Suprapubic skin (tissue), 4 donors: ENCODE results near the gene HYAL3. TPM values are rescaled to one million over a fixed set of nuclear protein-coding genes. Genes with fewer than 3 reads are reported as not detected.
A peak's percentile ranks its signal among the peaks of the same experiment; 100 is the strongest.

Source experiments
- DNase-seq, 2 donors: peaks; one replicate each; pipeline ENCODE4 v3.0.0-alpha.2; 2019; ENCODE audit warnings: low spot score in 2 of 2
- H3K27ac ChIP-seq: fragments of 200-600 bp; sonication (generic); one replicate; pipeline ENCODE4 v1.5.1; 2019
- H3K27me3 ChIP-seq: fragments of 200-600 bp; sonication (generic); one replicate; pipeline ENCODE4 v1.5.1; 2019
- H3K36me3 ChIP-seq: fragments of 200-600 bp; sonication (generic); one replicate; pipeline ENCODE4 v1.5.1; 2019
- H3K4me1 ChIP-seq: fragments of 200-600 bp; sonication (generic); one replicate; pipeline ENCODE4 v1.5.1; 2019
- H3K4me3 ChIP-seq: fragments of 200-600 bp; sonication (generic); one replicate; pipeline ENCODE4 v1.5.1; 2019; ENCODE audit warnings: mild to moderate bottlenecking
- H3K9me3 ChIP-seq: fragments of 200-600 bp; sonication (generic); one replicate; pipeline ENCODE4 v1.5.1; 2019
- CTCF ChIP-seq, 2 donors: fragments of 200-600 bp in 1 of 2; fragments of 450-650 bp in 1 of 2; sonication (generic) in 1 of 2; IDR thresholded peaks; one replicate each; pipeline ENCODE4 v1.5.1; 2016 to 2019; ENCODE audit warnings: antibody characterized with exemption in 2 of 2, mild to moderate bottlenecking in 1 of 2, moderate library complexity in 1 of 2
- EP300 ChIP-seq: sonication (generic); formaldehyde crosslinking; IDR thresholded peaks from one replicate; pipeline ENCODE4 v1.6.1; 2017; ENCODE audit warnings: antibody characterized with exemption
- POLR2A ChIP-seq, 2 donors: fragments of 450-650 bp; IDR thresholded peaks; one replicate each; pipeline ENCODE4 v1.6.1; 2017; ENCODE audit warnings: antibody characterized with exemption in 2 of 2, mild to moderate bottlenecking in 2 of 2, moderate library complexity in 2 of 2
- POLR2AphosphoS5 ChIP-seq, 3 donors: sonication (generic); formaldehyde crosslinking; IDR thresholded peaks; one replicate each; pipeline ENCODE4 v1.6.1; 2017; ENCODE audit warnings: antibody characterized with exemption in 3 of 3
- WGBS: methylation state at CpG from one replicate; pipeline ENCODE4 v1.1.5; 2018; 5-methylcytosine and 5-hydroxymethylcytosine counted together
- total RNA-seq, 4 donors: library from RNA; depleted of rRNA; stranded (reverse); fragments of >200 nt; gene quantifications; one replicate each; pipeline ENCODE4 v1.1.0, GENCODE V29; 2016

Gene HYAL3
- total RNA-seq, 4 donors from 2014 or later: 2.5 to 7.8 (median 6.1) TPM

- no peak overlapping the region for H3K4me3 ChIP-seq
- peaks cover 9% of the 10 kb centered on the region for H3K36me3 ChIP-seq
- no peak overlapping the region for H3K27ac ChIP-seq
- DNase-seq: no peak
- no peaks in the 10 kb centered on the region for H3K27me3 ChIP-seq
- H3K9me3 ChIP-seq: no peaks in the 10 kb centered on the region
- 81% methylated on average over 6 of the region's 8 CpGs for WGBS
- H3K4me1 ChIP-seq: peaks cover 47% of the 10 kb centered on the region
- TF ChIP-seq POLR2AphosphoS5 (IDR thresholded peaks at IDR 0.05) (no peak), EP300 (no peak), POLR2A (IDR thresholded peaks at IDR 0.05) (no peak), CTCF (IDR thresholded peaks at IDR 0.05) (no peak)
These were observed 3.4 kb downstream of the HYAL3 start for GRCh38 chr3:50295553-50296431.

- H3K36me3 ChIP-seq: peaks cover 17% of the 10 kb centered on the region
- peaks cover 42% of the 10 kb centered on the region for H3K4me1 ChIP-seq
- H3K9me3 ChIP-seq: no peaks in the 10 kb centered on the region
- no peak overlapping the region for H3K4me3 ChIP-seq
- WGBS: 87% methylated on average over 4 of the region's 22 CpGs
- no peak overlapping the region for H3K27ac ChIP-seq
- peak in 1 of 2 donors; percentile 64 for DNase-seq
- H3K27me3 ChIP-seq: no peaks in the 10 kb centered on the region
- TF ChIP-seq POLR2AphosphoS5 (IDR thresholded peaks at IDR 0.05) (no peak), EP300 (no peak), CTCF (IDR thresholded peaks at IDR 0.05) (no peak), POLR2A (IDR thresholded peaks at IDR 0.05) (no peak)
These were observed 4.5 kb downstream of the HYAL3 start for GRCh38 chr3:50294492-50295403.

GRCh38 chr3:50294089-50294488, 5.1 kb downstream of the HYAL3 start:
- Histone ChIP-seq H3K9me3 (no peaks in the 10 kb centered on the region), H3K36me3 (peaks cover 24% of the 10 kb centered on the region), H3K4me1 (peaks cover 40% of the 10 kb centered on the region), H3K27ac (no peak overlapping the region), H3K27me3 (no peaks in the 10 kb centered on the region), H3K4me3 (no peak overlapping the region)
- 100% methylated on average over 1 of the region's 4 CpGs for WGBS
- DNase-seq: no peak
- TF ChIP-seq POLR2A (IDR thresholded peaks at IDR 0.05): no peak

GRCh38 chr3:50293079-50293801, 6.0 kb downstream of the HYAL3 start:
- peak overlapping the region; percentile 85 for H3K4me3 ChIP-seq
- peak in 1 of 2 donors; percentile 73 for DNase-seq
- no peaks in the 10 kb centered on the region for H3K9me3 ChIP-seq
- H3K27ac ChIP-seq: peak overlapping the region; percentile 75
- 57% methylated on average over 7 of the region's 12 CpGs for WGBS
- H3K36me3 ChIP-seq: peaks cover 32% of the 10 kb centered on the region
- peaks cover 32% of the 10 kb centered on the region for H3K4me1 ChIP-seq
- TF ChIP-seq EP300 (no peak), POLR2AphosphoS5 (IDR thresholded peaks at IDR 0.05) (no peak), POLR2A (IDR thresholded peaks at IDR 0.05) (no peak), CTCF (IDR thresholded peaks at IDR 0.05) (no peak)
- no peaks in the 10 kb centered on the region for H3K27me3 ChIP-seq
